Suppressor macrophage (primary cell): Measurements from ENCODE around the gene GABPB1.

Experiments
- DNase-seq, 4 experiments: peaks; one replicate each; pipeline ENCODE4 v3.0.0-alpha.2; 2020 to 2022

GABPB1 gene

DNA sequence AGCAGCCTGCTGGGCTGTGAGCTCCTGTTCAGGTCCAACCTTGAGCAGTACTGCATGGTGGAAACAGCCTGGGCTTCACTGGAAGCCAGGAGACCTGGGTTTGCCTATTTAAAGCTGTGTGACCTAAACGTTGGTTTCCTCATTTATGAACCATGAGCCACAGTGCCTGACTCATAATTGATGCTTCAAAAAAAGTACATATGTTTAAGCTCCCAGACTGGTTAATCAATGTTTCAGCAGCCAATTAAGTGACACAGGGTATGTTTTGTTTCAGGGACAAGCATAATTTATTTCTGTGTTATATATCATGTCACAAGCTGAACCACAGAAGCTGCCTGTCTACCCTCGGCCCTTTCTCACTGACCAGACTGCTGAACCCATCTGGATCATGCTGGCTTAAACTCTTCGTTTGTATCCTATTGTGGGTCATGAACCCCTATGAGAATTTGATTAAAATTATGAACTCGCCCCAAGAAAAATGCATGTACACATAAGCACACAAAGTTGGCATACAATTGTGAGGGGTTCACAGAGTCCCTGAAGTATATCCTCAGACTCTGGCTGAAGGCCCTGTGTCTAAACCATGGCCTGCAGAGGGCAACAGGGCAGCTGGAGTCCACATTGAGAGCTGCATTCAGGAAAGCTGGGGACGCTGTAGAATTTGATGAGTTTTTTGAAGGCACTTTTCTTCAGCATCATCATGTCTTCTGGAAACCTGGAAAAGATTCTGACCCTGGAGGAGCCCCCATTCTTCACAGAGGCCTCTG, 113.1 kb downstream of the GABPB1 start:
- DNase-seq = peak in 1 of 4 experiments; percentile 18

DNA sequence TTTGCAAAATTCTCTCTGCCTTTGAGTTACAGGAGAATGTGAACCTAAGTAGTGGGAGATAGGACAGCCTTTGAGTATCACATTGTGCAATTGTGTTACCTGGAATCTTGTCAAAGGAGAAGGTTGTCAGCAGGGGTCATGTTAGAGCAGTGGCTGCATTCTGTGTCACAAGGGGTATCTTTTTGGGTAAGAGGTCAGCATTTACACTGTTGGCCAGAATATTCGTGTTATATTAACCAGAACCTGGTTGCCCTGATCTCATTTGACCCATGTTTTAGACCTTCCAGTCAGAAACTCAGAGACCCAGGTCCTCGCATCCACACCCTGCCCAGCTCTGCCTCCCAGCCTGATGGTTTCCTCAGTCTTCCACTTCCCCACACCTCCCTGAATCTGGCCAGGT, 116.7 kb downstream of the GABPB1 start:
- DNase-seq = no peak

DNA sequence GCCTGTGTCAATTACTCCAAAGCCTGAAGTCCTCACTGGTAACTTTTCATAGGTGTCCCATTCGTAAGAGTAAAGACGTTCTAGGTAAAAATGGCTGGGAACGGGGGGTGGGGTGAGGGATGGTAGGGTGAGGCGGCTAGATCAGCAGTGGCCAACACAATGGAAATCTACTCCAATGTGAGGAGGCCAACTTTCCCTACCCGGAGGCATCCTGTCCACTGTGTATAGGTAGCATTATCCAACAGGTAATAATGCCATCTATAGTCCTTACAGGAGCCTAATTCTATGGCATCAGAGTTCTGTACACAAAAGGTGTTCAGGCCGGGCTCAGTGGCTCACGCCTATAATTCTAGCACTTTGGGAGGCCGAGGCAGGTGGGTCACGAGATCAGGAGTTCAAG, 118.6 kb downstream of the GABPB1 start:
- DNase-seq = no peak

DNA sequence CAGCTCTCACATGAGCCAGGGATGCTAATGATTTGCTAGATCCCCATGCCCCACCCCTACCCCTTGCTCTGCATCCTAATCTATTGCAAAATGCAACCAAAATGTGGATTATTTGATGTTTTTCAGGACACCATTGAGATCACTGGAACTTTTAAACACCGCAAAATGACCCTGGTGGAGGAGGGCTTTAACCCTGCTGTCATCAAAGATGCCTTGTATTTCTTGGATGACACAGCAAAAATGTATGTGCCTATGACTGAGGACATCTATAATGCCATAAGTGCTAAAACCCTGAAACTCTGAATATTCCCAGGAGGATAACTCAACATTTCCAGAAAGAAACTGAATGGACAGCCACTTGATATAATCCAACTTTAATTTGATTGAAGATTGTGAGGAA, 119.2 kb downstream of the GABPB1 start:
- no peak for DNase-seq

DNA sequence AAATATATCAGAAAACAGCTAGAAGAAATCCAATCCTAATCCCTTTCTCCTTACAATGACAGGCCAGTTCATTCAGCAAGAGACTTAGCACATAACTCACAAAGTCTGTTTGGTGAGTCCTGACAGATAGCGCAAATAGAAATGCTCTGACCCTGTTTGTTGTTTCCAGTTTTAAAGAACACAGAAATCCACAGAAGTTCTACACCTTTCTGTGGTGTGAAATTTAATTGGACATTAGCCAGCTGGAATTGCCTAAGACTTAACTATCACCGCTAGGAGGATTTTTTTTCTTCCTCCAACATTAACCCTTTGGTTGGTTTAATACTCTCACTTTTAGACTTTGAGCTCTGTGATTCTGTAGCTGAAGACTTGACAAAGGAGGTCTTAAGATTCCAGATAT, 120.2 kb downstream of the GABPB1 start:
- no peak for DNase-seq

DNA sequence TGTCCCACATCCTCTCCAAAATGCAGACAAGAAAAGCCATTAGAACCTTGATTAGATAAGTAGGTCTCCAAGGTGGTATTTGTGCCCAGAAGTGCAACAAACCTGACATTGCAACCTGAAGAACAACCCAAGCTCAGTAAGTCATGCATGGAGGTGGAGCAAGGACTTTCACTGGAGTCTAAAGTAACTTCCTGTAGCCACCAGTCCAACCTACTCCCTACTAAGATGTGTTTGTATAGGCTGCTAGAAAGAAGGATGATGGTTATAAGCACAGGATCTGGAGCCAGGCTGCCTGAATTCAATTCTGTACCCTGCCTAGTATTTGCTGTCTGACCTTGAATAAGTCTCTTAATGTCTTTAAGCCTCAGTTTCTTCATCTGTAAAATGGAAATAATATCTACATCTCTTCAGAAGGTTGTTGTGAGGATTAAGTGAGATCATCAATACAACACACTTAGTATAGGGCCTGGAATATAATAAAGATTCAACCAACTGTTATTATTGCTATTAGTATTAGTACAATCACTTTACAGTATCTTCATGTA, 121.7 kb downstream of the GABPB1 start:
- no peak for DNase-seq

DNA sequence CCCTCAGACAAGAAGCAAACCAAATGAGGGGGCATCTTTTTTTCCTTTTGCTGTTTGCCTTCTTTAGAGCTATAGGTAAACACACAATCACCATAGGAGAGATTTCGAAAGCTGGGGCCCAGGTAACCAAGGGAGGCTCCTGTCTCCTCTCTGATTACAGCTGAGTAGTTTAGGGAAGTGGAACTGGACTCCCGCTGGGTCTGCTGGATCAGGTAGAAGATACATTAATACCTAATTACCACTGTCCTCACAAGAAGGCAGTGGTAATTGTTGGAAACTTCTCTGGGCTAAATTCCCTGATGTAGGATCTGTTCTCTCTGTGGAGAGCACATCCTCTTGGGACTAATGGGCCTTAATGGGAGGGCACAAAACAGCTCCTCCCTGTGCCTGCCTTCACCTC, 122.2 kb downstream of the GABPB1 start:
- no peak for DNase-seq

DNA sequence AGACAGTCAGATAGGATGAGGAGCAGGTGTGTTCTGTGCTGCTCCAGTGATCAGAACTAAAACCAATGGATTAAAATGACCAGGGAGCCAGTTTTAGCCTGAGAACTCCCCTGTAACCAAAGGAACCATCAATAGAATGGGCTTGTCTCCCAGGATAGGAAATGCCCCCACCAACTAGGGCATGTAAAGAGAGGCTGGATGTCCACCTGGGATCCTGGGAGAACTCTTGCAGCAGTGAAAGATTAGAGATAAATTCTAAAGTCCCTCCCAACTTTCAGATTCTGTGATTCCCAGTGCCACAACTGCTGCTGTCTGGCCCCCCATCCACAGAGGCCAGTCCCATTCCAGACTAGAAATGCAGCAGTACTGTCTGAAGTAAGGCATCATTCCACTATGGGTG, 123.2 kb downstream of the GABPB1 start:
- no peak for DNase-seq

DNA sequence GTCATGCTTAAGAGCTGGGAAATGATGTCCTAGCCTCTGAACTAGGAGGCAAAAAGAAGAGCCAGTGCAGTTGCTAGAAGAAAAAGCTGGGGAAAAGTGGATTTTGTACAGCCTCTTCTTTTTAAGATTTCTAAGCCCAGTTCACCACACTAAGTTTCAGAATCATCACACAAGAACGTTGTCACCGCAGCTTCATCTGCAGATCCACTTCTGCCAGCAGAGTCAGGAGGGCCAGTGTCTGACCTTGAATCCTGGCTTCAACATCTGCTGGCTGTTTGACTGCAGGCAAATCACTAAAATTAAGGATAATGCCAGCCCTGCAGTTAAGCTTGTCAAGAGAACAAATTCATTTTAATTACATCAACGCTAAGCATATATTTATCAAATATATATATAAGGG, 125.7 kb downstream of the GABPB1 start:
- DNase-seq = no peak

DNA sequence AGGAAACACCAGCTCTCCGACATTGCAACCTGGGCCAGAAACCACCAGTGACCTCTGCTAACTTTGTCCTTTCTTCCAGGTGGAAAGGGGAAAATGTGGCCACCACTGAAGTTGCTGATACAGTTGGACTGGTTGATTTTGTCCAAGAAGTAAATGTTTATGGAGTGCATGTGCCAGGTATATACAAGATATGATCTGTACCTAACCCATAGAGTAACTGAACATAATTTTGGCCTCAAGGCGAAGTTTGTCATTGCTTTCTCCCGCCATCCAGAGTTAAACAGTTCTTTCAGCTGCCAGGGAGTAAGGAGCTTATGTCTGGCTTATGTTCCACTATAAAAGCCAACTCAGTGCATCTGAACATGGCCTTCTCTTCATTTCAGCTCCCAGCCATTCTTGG, 126.1 kb downstream of the GABPB1 start:
- no peak for DNase-seq

DNA sequence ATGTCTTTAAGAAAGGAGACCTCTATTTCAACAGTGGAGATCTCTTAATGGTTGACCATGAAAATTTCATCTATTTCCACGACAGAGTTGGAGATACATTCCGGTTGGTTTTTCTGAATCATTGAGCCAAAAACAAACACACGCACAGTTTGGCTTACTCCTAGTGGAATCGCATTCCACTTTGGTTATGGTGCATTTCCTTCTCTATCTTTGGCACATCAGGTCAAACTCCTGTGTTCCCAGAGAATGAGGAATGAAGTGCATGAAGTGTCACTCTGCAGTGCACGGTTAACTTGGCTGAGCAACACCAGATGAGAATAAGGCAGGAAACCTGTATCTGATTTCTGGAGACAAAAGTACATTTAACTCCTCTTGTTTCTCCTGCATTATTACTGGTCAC, 127.9 kb downstream of the GABPB1 start:
- DNase-seq = no peak

DNA sequence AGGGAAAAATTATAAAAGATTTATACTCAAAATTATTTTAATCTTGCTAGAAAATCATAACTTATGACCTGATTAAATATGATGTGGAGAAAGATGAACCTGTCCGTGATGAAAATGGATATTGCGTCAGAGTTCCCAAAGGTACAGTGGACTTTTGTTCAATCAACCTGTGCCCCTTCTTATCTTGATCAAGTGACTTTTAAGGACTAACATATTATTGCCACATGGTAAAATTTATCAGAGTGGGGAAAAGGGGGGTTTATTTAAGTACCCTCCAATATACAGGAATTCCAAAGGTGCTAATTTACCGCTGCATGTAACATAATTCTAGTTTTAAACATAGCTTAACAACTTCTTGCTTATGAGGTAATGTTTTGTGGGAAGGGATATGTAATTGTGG, 129.1 kb downstream of the GABPB1 start:
- DNase-seq = no peak
